H1 (cell line): Measurements from ENCODE around the gene GNAO1. TPM values are rescaled to one million over a fixed set of nuclear protein-coding genes. Genes with fewer than 3 reads are reported as not detected.

Experiments used
- CEBPB ChIP-seq: IDR thresholded peaks from 2 replicates; pipeline ENCODE4 v1.6.1; 2012; ENCODE audit warnings: low read depth, low read length
- CTCF ChIP-seq, 3 experiments: IDR thresholded peaks; 1 replicate in 2 of 3; 2 replicates in 1 of 3; pipeline versions ENCODE4 v1.5.1 to v1.6.1; 2011; ENCODE audit warnings: low read length in 3 of 3, mild to moderate bottlenecking in 3 of 3, inconsistent platforms in 2 of 3, low read depth in 1 of 3, moderate library complexity in 1 of 3; ENCODE audit not compliant: insufficient read depth in 1 of 3; ENCODE audit errors: control extremely low read depth in 1 of 3
- EP300 ChIP-seq, 2 experiments: IDR thresholded peaks; 1 replicate in 1 of 2; 2 replicates in 1 of 2; pipeline ENCODE4 v1.6.1; 2011 to 2012; ENCODE audit warnings: low read depth in 2 of 2, low read length in 2 of 2, mild to moderate bottlenecking in 2 of 2, borderline replicate concordance in 1 of 2, inconsistent platforms in 1 of 2, moderate library complexity in 1 of 2
- KDM4A ChIP-seq: IDR thresholded peaks from one replicate; pipeline ENCODE4 v1.7.1; 2012; ENCODE audit warnings: low read depth, mild to moderate bottlenecking, moderate library complexity, low read length, inconsistent platforms; ENCODE audit not compliant: severe bottlenecking
- RAD21 ChIP-seq, 2 experiments: IDR thresholded peaks in 1 of 2; conservative IDR thresholded peaks in 1 of 2; 2 replicates each; pipeline ENCODE4 v1.6.1; 2011; ENCODE audit warnings: low read depth in 2 of 2, low read length in 2 of 2, improper control_type of control experiment in 1 of 2, inconsistent platforms in 1 of 2, mild to moderate bottlenecking in 1 of 2, moderate library complexity in 1 of 2
- SIN3A ChIP-seq, 2 experiments: IDR thresholded peaks in 1 of 2; conservative IDR thresholded peaks in 1 of 2; 2 replicates each; pipeline ENCODE4 v1.6.1; 2011 to 2012; ENCODE audit warnings: low read length in 2 of 2, improper control_type of control experiment in 1 of 2, low read depth in 1 of 2, mild to moderate bottlenecking in 1 of 2
- TBP ChIP-seq: IDR thresholded peaks from 2 replicates; pipeline ENCODE4 v1.6.1; 2011; ENCODE audit warnings: low read depth, low read length, improper control_type of control experiment
- polyA plus RNA-seq, 7 experiments: library from polyadenylated mRNA; depleted of rRNA in 3 of 7; stranded (reverse) in 5 of 7; unstranded in 2 of 7; fragments of >200 nt in 5 of 7; fragments of 200-250 nt in 2 of 7; gene quantifications; 1 replicate in 5 of 7; 2 replicates in 1 of 7; 4 replicates in 1 of 7; pipeline versions ENCODE4 v1.2.1 to v1.2.3, GENCODE V29; 2011 to 2013; ENCODE audit warnings: missing spikeins in 2 of 7, mixed read lengths in 2 of 7
- total RNA-seq: library from RNA; stranded (reverse); fragmentation: NEBNext Ultra II Directional; extraction: Animal tissue kit (Norgen Biotek cat#: 25700); gene quantifications from 2 replicates; pipeline ENCODE4 v1.2.1, GENCODE V29; 2021
- TF ChIP-seq, protein P1 (sequence below): fragments of 300-600 bp; sonication (generic); IDR thresholded peaks from 2 replicates; pipeline ENCODE4 v1.7.1; 2012; ENCODE audit warnings: low read length, moderate library complexity, mild to moderate bottlenecking, inconsistent platforms; ENCODE audit not compliant: insufficient replicate concordance

Gene GNAO1
- total and polyA plus RNA-seq, 2 of the 8 experiments (the other 6 are each of a cell fraction or from before 2014, with no cell fraction given): 6.7 to 34.4 TPM

- TF ChIP-seq, protein P1, sequence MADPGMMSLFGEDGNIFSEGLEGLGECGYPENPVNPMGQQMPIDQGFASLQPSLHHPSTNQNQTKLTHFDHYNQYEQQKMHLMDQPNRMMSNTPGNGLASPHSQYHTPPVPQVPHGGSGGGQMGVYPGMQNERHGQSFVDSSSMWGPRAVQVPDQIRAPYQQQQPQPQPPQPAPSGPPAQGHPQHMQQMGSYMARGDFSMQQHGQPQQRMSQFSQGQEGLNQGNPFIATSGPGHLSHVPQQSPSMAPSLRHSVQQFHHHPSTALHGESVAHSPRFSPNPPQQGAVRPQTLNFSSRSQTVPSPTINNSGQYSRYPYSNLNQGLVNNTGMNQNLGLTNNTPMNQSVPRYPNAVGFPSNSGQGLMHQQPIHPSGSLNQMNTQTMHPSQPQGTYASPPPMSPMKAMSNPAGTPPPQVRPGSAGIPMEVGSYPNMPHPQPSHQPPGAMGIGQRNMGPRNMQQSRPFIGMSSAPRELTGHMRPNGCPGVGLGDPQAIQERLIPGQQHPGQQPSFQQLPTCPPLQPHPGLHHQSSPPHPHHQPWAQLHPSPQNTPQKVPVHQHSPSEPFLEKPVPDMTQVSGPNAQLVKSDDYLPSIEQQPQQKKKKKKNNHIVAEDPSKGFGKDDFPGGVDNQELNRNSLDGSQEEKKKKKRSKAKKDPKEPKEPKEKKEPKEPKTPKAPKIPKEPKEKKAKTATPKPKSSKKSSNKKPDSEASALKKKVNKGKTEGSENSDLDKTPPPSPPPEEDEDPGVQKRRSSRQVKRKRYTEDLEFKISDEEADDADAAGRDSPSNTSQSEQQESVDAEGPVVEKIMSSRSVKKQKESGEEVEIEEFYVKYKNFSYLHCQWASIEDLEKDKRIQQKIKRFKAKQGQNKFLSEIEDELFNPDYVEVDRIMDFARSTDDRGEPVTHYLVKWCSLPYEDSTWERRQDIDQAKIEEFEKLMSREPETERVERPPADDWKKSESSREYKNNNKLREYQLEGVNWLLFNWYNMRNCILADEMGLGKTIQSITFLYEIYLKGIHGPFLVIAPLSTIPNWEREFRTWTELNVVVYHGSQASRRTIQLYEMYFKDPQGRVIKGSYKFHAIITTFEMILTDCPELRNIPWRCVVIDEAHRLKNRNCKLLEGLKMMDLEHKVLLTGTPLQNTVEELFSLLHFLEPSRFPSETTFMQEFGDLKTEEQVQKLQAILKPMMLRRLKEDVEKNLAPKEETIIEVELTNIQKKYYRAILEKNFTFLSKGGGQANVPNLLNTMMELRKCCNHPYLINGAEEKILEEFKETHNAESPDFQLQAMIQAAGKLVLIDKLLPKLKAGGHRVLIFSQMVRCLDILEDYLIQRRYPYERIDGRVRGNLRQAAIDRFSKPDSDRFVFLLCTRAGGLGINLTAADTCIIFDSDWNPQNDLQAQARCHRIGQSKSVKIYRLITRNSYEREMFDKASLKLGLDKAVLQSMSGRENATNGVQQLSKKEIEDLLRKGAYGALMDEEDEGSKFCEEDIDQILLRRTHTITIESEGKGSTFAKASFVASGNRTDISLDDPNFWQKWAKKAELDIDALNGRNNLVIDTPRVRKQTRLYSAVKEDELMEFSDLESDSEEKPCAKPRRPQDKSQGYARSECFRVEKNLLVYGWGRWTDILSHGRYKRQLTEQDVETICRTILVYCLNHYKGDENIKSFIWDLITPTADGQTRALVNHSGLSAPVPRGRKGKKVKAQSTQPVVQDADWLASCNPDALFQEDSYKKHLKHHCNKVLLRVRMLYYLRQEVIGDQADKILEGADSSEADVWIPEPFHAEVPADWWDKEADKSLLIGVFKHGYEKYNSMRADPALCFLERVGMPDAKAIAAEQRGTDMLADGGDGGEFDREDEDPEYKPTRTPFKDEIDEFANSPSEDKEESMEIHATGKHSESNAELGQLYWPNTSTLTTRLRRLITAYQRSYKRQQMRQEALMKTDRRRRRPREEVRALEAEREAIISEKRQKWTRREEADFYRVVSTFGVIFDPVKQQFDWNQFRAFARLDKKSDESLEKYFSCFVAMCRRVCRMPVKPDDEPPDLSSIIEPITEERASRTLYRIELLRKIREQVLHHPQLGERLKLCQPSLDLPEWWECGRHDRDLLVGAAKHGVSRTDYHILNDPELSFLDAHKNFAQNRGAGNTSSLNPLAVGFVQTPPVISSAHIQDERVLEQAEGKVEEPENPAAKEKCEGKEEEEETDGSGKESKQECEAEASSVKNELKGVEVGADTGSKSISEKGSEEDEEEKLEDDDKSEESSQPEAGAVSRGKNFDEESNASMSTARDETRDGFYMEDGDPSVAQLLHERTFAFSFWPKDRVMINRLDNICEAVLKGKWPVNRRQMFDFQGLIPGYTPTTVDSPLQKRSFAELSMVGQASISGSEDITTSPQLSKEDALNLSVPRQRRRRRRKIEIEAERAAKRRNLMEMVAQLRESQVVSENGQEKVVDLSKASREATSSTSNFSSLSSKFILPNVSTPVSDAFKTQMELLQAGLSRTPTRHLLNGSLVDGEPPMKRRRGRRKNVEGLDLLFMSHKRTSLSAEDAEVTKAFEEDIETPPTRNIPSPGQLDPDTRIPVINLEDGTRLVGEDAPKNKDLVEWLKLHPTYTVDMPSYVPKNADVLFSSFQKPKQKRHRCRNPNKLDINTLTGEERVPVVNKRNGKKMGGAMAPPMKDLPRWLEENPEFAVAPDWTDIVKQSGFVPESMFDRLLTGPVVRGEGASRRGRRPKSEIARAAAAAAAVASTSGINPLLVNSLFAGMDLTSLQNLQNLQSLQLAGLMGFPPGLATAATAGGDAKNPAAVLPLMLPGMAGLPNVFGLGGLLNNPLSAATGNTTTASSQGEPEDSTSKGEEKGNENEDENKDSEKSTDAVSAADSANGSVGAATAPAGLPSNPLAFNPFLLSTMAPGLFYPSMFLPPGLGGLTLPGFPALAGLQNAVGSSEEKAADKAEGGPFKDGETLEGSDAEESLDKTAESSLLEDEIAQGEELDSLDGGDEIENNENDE: no peak
- TF ChIP-seq RAD21 (IDR thresholded peaks at IDR 0.05 in 1 of 2, conservative IDR thresholded peaks at IDR 0.05 in 1 of 2; ENCODE audit: low read depth in 2 of 2, low read length in 2 of 2) (no peak), CTCF (IDR thresholded peaks at IDR 0.05; ENCODE audit: control extremely low read depth in 1 of 3, insufficient read depth in 1 of 3, low read depth in 1 of 3, low read length in 3 of 3) (no peak), EP300 (IDR thresholded peaks at IDR 0.05; ENCODE audit: borderline replicate concordance in 1 of 2, low read depth in 2 of 2, low read length in 2 of 2) (no peak), KDM4A (no peak), TBP (no peak), SIN3A (conservative IDR thresholded peaks at IDR 0.05 in 1 of 2, IDR thresholded peaks at IDR 0.05 in 1 of 2; ENCODE audit: low read depth in 1 of 2, low read length in 2 of 2) (no peak), CEBPB (no peak)
These were observed 29.6 kb upstream of the GNAO1 start (continued) for GRCh38 chr16:56161658-56162057.
